Globus pallidus (tissue), 1 donor: ENCODE data around the gene RBM41.
"Not testable (repeated sequence)": the region's sequence is repeated elsewhere in the genome, so short reads cannot be mapped to it uniquely, and the experiment has no call there.

ENCODE experiments used
- DNase-seq: peaks from one replicate; pipeline ENCODE4 v3.0.0-alpha.2; 2015; ENCODE audit warnings: low spot score

The RBM41 gene

DNA sequence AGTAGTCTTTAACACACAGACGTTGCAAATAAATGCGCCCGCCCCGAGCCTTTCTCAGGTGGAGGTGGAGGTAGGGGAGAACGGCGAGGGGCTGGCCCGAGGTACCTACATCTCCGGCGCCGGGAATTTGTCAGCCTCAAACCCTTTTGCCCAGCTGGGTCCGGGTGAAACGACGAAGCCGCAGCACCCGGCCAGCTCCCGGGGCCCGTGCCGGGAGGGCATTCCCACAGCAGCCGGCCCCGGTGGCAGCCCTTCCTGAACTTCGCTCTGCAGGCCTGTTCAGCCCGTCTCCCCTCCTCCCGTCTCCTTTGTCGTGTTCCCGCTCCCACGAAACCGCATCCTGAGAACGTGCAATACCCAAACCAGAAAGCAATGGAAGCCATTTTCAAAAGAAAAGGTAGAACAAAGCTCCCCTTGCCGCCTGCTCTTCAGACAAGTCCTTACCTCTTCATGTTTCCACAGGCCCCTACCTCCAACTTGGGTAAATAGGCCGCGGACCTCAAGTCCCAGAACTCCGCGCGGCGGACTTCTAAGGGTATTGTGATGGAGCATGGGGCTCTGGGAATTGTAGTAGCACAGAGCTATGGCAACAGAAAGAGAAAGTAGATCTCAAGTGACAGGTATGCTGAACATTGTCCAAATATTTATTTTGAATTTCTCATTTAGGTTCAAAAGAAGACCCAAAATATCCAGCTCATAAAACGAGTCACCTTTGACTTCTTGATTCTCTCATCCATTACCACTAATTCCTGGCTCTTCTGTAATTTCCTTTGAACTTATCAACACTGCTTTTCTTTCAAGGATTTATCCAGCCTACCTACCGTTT lies at the start of gene RBM41:
TSS of gene RBM41 (minus strand) at position 501 of the 826 bp plus-strand sequence. CDS start at position 452, 49 bp downstream.
- peak; percentile 84 for DNase-seq

DNA sequence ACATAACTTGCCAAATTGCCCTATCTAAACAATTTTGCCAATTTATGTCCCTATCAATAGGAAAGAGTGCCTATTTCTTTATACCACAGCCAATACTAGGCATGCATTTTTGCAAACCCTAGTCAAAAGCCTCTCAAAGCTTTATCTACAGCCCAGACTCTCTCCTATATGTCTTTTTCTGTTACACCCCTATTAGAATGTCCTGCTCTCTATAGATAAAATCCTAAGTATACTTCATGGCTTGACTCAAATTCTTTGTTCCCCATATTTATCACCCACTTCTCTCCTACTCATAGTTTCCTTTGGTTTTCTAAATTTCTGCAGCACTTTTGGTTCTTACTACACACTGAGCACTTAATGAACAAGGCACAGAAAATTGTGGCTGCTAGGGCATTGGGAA lies 49.6 kb upstream of the RBM41 start:
- no peak for DNase-seq

DNA sequence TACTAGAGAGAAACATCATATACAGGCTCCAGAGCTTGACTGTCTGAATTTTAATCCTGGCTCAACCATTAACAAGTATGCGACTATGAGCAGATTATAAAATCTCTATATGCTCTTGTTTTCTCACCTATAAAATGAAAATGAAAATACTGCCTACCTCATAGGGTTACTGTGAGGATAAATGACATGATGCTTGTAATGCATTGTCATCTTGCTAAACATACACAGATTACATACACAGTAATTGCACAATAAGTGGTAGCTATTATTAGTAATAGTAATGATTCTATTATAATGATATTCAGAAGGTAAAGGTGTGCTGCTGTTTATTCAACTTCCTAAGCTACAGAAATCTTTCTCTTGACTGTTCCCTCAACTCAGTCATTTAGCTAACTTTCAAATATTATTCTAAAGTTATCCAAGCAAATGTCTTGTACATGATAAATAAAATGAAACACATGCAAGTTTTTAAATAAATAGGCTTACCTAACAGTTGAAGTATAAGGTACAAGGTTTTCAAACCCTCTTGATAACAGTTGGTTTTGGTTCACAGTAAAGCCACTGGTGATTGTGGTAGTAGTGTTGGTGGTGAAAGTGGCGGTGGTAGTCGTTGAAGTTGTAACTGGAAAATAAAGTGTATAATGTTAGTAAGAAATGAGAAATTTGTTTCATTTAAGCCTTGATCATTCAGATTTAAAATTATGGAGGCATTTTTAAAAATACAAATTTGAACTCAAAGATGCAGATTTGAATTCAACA lies 48.7 kb upstream of the RBM41 start:
- no peak for DNase-seq

DNA sequence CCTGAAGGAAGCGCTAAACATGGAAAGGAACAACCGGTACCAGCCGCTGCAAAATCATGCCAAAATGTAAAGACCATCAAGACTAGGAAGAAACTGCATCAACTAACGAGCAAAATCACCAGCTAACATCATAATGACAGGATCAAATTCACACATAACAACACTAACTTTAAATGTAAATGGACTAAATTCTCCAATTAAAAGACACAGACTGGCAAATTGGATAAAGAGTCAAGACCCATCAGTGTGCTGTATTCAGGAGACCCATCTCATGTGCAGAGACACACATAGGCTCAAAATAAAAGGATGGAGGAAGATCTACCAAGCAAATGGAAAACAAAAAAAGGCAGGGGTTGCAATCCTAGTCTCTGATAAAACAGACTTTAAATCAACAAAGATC lies 39.0 kb upstream of the RBM41 start:
- DNase-seq: not testable (repeated sequence)

DNA sequence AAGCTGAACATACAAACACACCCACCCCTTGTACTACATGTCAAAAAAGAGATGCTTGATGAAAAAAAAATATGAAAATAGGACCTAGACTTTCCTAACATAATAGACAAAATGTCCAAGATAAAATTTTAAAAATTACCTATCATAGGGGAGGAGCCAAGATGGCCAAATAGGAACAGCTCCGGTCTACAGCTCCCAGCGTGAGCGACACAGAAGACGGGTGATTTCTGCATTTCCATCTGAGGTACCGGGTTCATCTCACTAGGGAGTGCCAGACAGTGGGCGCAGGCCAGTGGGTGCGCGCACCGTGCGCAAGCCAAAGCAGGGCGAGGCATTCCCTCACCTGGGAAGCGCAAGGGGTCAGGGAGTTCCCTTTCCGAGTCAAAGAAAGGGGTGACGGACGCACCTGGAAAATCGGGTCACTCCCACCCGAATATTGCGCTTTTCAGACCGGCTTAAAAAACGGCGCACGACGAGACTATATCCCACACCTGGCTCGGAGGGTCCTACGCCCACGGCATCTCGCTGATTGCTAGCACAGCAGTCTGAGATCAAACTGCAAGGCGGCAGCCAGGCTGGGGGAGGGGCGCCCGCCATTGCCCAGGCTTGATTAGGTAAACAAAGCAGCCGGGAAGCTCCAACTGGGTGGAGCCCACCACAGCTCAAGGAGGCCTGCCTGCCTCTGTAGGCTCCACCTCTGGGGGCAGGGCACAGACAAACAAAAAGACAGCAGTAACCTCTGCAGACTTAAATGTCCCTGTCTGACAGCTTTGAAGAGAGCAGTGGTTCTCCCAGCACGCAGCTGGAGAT lies 37.2 kb upstream of the RBM41 start:
- DNase-seq: not testable (repeated sequence)

DNA sequence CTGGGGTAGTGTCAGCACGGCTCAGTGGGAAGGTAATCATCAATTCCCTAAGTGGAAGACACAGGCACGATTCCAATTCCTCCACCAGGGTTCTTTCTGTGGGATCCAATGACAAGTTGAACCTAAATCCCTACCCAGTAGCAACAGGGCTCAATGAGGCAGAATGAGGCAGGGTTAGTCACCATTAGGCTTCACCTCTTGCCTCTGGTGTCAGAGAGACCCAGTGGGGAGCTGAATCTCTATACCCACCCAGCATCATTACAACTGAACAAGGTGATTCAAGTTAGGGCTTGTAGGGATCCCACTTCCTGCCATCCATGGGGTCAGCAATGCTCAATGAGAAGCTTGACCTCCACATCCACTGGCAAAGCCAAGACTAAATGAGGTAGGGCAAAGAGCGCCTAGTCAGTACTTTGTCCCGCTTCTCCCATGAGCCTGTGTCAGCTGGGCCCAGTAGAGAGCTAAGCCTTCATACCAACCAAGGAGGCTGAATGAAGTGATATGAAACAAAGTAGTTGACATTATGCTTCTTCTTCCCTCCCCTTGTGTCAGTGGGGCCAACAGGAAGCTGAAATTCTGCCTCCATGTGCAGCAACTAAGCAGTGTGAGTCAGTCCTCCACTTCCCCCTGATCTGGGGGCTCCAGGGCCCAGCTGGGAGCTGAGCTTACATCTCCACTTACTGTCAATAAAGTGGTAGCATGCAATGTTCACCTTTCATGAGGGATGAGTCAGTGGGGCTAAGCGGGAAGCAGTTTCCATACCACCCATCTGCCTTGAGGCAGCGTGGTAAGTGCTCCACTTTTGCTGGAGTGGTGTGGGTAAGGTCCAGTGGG lies 36.4 kb upstream of the RBM41 start:
- DNase-seq: no peak

DNA sequence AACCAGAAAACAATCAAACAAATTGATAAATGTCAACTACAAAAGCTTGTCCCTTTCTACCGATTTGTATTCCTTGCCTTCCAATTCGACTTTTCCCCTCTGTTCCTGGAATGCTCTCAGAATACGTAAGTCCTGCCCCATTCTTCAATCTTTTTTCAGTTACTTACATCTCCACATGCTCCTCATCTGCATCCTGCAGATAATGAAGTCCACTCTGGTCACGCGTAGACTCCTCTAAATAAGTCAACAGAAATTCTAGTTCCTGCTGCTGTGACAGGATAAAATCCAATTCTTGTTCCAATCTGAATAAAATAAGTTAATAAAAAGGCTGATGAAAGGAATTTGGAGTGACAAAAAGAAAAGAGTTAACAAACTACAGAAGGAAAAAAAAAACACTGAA lies 34.4 kb upstream of the RBM41 start:
- no peak for DNase-seq

DNA sequence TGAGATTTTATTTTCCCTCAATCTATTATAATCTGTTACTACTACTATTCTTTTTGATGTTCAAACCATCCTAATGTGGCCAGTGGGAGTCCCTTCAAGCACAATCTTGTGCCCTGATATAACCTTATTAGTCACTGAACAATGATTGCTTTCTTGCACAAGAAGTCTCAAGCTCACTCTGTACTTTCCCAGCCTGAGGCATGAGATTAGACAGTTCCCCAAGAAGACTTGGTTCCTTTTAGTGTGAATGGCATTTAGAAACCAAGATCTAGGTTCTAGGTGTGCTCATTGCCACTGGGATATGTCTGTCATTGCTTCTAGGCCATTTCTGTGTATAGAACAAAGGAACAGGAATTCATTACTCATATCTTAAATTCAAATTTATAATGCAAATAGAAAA lies 28.0 kb upstream of the RBM41 start:
- no peak for DNase-seq

DNA sequence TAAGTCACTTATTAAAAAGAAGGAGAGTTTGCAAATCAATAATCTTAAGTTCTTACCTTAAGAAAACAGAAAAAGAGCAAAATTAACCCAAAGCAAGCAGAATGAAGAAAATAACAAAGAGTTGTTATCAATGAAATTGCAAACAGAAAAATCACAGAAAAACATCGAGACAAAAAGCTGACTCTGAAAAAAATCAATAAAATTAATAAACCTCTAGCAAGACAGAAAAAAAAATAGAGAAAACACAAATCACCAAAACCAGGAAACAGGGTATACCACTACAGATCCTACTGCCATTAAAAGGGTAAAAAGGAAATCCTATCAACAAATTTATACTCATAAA lies 17.3 kb upstream of the RBM41 start:
- DNase-seq: no peak

DNA sequence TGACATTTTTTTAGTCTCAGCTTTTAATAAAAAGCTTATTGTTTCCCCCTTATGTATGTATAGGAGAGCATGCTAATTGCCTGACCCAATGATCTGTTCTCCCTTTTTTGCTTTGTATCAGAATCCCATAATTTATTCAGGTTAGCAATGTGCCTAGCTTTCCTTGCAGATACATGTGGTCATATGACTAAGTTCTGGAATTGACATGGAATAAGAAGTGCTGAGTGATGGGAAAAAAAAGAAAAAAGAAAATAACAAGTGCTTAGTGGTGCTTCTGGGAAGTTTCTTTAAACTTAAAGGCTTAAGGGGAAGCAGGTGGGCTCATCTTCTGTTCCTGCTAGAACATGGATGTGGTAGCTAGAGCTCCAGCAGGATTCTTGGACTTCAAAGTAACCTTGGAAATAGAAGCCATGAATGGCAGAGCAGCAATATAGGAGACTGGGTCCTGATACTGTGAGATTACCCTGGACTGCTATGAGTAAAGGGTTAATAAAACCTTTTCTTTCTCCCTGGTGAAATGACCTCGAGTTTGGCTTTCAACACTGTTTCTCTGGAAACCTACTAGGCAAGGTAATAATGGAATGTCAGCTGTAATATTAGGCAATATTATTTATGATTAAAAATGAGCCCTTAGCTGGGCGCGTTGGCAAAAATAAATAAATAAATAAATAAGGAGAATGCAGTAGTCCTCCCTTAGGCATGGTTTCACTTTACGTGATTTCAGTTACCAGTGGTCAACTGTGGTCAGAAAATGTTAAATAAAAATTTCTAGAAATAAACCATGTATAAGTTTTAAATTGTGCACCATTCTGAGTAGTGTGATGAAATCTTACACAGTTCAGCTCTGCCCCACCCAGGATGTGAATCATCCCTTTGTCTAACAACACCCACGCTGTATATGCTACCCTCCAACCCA lies 16.7 kb upstream of the RBM41 start:
- DNase-seq: no peak

DNA sequence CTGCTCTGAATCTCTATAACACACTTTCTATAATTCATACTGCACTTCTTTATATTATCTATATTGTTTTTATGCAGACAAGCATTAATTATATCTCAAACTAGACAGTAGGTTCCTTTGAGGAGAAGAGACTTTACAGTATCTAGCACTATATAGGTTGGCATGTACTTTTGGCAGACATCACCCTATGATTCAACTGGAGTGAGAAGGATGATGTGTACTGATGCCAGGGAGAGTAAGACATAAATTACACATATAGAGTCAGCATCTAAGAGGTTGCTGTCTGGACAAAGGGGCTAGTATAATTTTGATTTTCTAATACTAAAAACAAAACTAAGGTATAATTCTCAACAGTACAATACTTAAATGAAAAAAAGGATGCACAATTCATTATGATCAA lies 5.1 kb upstream of the RBM41 start:
- no peak for DNase-seq

DNA sequence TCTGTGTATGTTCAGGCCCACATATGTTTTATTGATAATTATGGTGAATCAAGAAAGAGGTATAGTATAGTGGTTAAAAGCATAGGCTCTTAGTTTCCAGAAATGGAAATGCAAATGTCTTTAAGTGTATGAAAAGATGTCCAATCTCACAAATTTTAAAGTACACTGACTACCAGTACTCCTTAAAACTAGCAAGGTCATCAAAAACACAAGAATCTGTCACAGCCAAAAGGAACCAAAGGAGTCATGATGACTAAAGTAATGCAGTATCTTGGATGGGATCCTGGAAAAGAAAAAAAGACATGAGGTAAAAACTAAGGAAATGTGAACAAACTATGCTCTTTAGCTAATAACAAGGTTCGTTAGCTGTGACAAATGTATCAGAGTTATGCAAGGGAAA lies 661 bp upstream of the RBM41 start:
- no peak for DNase-seq

DNA sequence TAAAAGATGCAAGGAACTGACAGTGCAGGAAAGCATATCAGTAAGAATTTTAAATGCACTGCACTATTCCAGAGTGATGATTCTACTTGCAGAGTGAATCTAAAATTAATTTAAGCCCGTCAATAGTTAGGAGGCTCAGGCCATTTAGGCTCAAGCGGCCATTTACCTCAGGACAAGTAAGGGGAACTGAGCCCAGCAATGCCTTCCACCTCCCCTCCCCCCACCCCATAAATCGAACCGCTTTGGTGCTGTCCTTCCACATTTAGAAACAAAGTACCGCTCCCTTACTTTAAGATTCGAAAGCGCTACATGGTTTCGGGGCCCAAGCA lies 665 bp downstream of the RBM41 start:
- DNase-seq: peak; percentile 21

DNA sequence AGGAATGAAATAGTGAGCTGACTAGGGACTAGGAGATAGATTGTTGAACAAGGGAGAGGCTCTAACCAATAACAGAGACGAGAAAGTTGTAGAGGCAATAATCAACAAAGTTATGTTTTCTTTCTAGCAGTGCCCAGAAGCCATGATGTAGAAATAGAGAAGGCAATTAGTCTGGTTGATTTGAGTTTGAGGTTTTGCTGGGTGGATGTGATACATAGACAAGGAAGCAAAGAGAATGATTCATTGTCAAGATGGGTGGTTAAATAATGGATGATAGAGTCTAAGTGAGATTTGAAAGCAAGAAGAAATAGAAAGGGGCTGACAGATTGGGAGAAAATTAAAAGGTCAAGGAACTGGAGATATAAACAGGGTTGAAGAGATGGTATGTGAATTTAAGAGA lies 11.2 kb downstream of the RBM41 start:
- no peak for DNase-seq

DNA sequence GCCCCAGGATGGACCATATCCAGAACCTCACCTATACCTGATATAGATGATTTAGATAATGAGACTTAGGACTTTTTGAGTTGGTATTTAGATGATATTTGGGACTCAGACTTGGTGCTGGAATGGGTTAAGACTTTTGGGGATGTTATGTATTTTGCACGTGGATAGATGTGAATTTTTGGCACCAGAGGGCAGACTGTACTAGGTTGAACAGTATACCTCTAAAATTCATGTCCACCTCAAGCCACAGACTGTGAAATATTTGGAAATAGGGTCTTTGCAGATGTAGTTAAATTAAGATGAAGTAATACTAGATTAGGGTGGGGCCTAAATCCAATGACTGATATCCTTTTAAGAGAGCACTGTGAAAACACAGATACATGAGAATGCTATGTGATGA lies 15.6 kb downstream of the RBM41 start:
- DNase-seq: no peak

DNA sequence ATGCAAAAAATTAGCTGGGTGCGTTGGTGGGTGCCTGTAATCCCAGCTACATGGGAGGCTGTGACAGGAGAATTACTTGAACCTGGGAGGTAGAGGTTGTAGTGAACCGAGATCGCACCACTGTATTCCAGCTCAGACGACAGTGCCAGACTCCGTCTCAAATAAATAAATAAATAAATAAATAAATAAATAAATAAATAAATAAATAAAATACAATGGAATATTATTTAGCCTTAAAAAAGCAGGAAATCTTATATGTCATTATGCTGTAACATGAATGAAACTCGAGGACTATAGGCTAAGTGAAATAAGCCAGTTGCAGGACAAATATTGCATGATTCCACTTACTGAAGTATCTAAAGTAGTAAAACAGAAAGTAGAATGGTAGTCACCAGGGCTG lies 42.5 kb downstream of the RBM41 start:
- no peak for DNase-seq

DNA sequence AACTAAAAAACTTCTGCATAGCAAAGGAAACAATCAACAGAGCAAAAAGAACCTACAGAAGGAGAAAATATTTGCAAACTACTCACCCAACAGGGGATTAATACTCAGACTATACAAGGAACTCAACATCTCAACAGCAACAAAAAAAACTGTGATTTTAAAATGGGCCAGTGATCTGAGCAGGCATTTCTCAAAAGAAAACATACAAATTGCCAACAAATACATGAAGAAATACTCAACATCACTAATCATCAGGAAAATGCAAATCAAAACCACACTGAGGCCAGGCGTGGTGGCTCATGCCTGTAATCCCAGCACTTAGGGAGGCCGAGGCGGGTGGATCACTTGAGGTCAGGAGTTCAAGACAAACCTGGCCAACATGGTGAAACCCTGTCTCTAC lies 60.9 kb downstream of the RBM41 start:
- not testable (repeated sequence) for DNase-seq

DNA sequence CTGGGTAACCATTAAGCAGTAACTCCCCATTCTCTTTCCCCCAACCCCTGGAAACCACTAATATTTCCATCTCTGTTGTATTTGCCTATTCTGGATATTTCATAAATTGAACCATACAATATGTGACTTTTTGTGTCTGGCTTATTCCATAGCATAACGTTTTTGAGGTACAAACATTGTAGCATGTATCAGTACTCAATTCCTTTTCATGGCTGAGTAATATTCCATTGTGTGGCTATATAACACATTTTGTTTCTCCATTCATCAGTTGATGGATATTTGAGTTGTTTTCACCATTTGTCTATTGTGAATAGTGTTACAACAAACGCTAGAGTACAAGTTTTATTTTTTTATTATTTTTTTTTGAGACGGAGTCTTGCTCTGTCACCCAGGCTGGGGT lies 63.6 kb downstream of the RBM41 start:
- DNase-seq: no peak

DNA sequence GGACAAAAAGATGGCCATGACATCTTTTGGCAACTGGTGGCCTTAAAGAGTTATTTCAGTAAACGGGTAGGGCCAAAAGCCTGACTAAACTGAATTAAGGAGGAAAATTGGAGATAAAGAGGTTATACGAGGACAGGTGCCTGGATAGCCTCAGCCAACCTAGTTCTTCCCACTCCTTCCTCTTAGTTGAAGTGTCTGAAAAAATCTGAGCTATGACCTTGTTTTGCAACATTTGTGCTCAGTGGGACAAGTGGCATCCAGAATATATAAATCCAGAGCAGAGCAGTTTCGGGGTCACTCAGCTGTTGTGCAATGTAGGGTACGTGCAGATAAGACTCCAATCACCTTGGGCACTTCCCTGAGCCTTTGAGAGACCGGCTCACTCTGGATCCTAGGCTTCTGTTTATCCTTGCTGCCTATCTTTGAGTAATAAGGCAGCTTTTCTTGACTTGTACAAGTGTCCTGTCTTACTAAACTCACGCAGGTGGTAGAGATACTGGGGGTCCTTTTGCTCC lies 68.4 kb downstream of the RBM41 start:
- DNase-seq: no peak

DNA sequence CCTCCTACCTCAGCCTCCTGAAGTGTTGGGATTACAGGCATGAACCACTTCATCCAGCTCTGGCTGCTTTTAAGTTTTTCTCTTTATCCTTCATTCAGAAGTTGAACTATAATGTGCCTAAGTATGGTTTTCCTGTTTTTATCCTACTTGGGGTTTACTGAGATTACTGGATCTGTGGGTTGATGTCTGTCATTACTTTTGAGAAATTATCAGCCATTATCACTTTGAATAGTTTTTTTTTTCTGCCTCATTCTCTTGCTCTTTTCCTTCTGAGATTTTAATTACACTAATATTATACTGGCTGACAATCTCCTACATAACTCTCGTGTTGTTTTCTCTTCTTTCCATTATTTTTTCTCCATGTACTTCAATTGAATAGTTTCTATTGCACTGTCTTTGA lies 71.0 kb downstream of the RBM41 start:
- DNase-seq: no peak

DNA sequence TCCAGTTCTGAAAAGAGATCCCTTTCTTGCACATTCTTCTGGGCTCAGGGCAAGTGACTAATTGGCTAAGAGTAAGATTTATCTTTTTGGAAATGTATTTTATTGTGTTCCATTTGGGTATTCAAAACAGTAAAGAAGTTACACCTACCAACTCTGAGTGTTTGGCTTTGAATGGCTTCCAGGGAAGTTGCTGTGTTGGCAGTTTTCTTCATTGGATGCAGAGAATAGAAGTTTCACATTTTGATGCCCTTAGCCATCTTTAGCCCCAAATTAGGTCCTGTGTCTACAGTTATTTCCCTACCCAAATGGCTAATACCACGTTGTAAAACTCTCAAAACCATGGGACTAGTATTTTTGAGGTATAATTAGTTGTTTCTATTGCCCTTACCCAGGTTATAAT lies 88.9 kb downstream of the RBM41 start:
- no peak for DNase-seq
